Measurements from ENCODE around the gene CAMK1D. TPM values are rescaled to one million over a fixed set of nuclear protein-coding genes. Genes with fewer than 3 reads are reported as not detected.

CAMK1D gene
- total and polyA plus RNA-seq, 2 of the 4 experiments (the other 2 are of a cell fraction), result 5.0 to 5.3 TPM

GRCh38 chr10:12748186-12748585 is 398.8 kb downstream of the CAMK1D start:
- no peak overlapping the region for H2BK5ac ChIP-seq (ENCODE audit: low read depth, low read length, poor library complexity, severe bottlenecking)
- intact Hi-C loops (cut with micrococcal nuclease) (no loop called here), dilution Hi-C loops (cut with HindIII; ENCODE audit: low sequenced_read_pairs, unreplicated experiment) (no loop called here), in situ Hi-C loops (cut with MboI; ENCODE audit: low sequenced_read_pairs) (no loop called here)
- ChIA-PET CTCF (no interaction called here), POLR2A (ENCODE audit: unreplicated experiment) (no interaction called here)
- H3K18ac ChIP-seq (ENCODE audit: low read depth, low read length), result no peak overlapping the region
- BruUV-seq (replicated peaks), result no TSS peak
- H2BK15ac ChIP-seq (ENCODE audit: low read depth, low read length), result no peak overlapping the region
- no peak overlapping the region for H3K56ac ChIP-seq (ENCODE audit: extremely low read depth, insufficient read depth, low read length)
- no peaks in the 10 kb centered on the region for H3K4me1 ChIP-seq (ENCODE audit: control insufficient read depth, insufficient read depth, low read length)
- no peak overlapping the region for H3K4me2 ChIP-seq (ENCODE audit: low read depth, low read length)
- DNase-seq, result no peak
- H2AK9ac ChIP-seq (replicated peaks; ENCODE audit: low read depth, low read length, poor library complexity), result no peak overlapping the region
- no peak overlapping the region for H3K14ac ChIP-seq (replicated peaks; ENCODE audit: low read depth, low read length)
- H4K5ac ChIP-seq (ENCODE audit: low read depth, low read length), result no peak overlapping the region
- H3K27ac ChIP-seq (ENCODE audit: insufficient read depth, low read length), result no peak overlapping the region
- no peak overlapping the region for H2BK20ac ChIP-seq (ENCODE audit: low read depth, low read length)
- no peaks in the 10 kb centered on the region for H3K79me1 ChIP-seq (ENCODE audit: low read depth in 1 of 2, low read length in 2 of 2)
- H2AK5ac ChIP-seq (ENCODE audit: low read depth, low read length), result no peak overlapping the region
- WGBS, 2 experiments (ENCODE audit: extremely low coverage in 2 of 2, insufficient read length in 1 of 2), result 36% methylated on average over 3 of the region's 4 CpGs; no CpG with 5 or more reads in 1 of the 2 experiments
- no peaks in the 10 kb centered on the region for H4K20me1 ChIP-seq (ENCODE audit: insufficient read depth, low read length)
- H2AFZ ChIP-seq (replicated peaks; ENCODE audit: low read length, poor library complexity), result no peak overlapping the region
- H3K9me3 ChIP-seq (ENCODE audit: control insufficient read depth, insufficient read depth, low read length), result no peaks in the 10 kb centered on the region
- no peaks in the 10 kb centered on the region for H3K36me3 ChIP-seq (ENCODE audit: control insufficient read depth, insufficient read depth, low read length)
- no peak for TF ChIP-seq MAZ (IDR thresholded peaks at IDR 0.05; ENCODE audit: borderline replicate concordance, low read depth, low read length)
- no peak for TF ChIP-seq RAD21 (IDR thresholded peaks at IDR 0.05; ENCODE audit: low read length)
- no peak for TF ChIP-seq MXI1 (IDR thresholded peaks at IDR 0.05; ENCODE audit: borderline replicate concordance, low read depth, low read length)
- TF ChIP-seq FOS (IDR thresholded peaks at IDR 0.05; ENCODE audit: low read depth, low read length), result no peak
- no peak for TF ChIP-seq USF2 (IDR thresholded peaks at IDR 0.05; ENCODE audit: low read depth, low read length)
- no peak for TF ChIP-seq POLR2A (IDR thresholded peaks at IDR 0.05; ENCODE audit: low read depth, low read length)
- TF ChIP-seq CEBPB (IDR thresholded peaks at IDR 0.05; ENCODE audit: low read depth, low read length), result no peak
- TF ChIP-seq BHLHE40 (IDR thresholded peaks at IDR 0.05; ENCODE audit: low read depth, low read length), result no peak
- TF ChIP-seq, protein P1, sequence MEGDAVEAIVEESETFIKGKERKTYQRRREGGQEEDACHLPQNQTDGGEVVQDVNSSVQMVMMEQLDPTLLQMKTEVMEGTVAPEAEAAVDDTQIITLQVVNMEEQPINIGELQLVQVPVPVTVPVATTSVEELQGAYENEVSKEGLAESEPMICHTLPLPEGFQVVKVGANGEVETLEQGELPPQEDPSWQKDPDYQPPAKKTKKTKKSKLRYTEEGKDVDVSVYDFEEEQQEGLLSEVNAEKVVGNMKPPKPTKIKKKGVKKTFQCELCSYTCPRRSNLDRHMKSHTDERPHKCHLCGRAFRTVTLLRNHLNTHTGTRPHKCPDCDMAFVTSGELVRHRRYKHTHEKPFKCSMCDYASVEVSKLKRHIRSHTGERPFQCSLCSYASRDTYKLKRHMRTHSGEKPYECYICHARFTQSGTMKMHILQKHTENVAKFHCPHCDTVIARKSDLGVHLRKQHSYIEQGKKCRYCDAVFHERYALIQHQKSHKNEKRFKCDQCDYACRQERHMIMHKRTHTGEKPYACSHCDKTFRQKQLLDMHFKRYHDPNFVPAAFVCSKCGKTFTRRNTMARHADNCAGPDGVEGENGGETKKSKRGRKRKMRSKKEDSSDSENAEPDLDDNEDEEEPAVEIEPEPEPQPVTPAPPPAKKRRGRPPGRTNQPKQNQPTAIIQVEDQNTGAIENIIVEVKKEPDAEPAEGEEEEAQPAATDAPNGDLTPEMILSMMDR (conservative IDR thresholded peaks at IDR 0.05; ENCODE audit: low read depth, low read length), result no peak
- TF ChIP-seq RFX5 (IDR thresholded peaks at IDR 0.05; ENCODE audit: low read depth, low read length), result no peak
- no peak for TF ChIP-seq ELK1 (IDR thresholded peaks at IDR 0.05; ENCODE audit: borderline replicate concordance, low read depth, low read length)
- no peak for TF ChIP-seq CHD1 (IDR thresholded peaks at IDR 0.05; ENCODE audit: low read depth, low read length)
- TF ChIP-seq NFE2L2 (IDR thresholded peaks at IDR 0.05; ENCODE audit: low read depth, low read length), result no peak
- TF ChIP-seq MAFK (IDR thresholded peaks at IDR 0.05; ENCODE audit: low read depth, low read length), result no peak
- no peak overlapping the region for H2BK120ac ChIP-seq (ENCODE audit: low read depth, low read length)
- peaks cover 5% of the 10 kb centered on the region; the same call in 1 of the 2 replicates for H3K27me3 ChIP-seq (ENCODE audit: control insufficient read depth, insufficient read depth, low read length)
- no peaks in the 10 kb centered on the region for H3K9me1 ChIP-seq (ENCODE audit: insufficient read depth, low read length)
- no peak overlapping the region for H4K91ac ChIP-seq (ENCODE audit: insufficient read depth, low read depth, low read length)
- no peak for ATAC-seq (ENCODE audit: low read depth)
- no peak overlapping the region for H4K8ac ChIP-seq (ENCODE audit: low read depth in 2 of 2, low read length in 2 of 2)
- H3K9ac ChIP-seq (ENCODE audit: low read depth, low read length), result no peak overlapping the region
- H3K4ac ChIP-seq (ENCODE audit: low read depth, low read length), result no peak overlapping the region
- H3K23ac ChIP-seq (ENCODE audit: low read depth, low read length), result no peak overlapping the region
- H3K4me3 ChIP-seq (ENCODE audit: insufficient read depth, low read depth, low read length), result no peak overlapping the region

Measured in IMR-90 (cell line).